Stomach (tissue), 4 donors: ENCODE data around the gene GEMIN5.

Experiments
- POLR2A ChIP-seq, 4 donors: fragments of 450-650 bp; IDR thresholded peaks; one replicate each; pipeline ENCODE4 v1.6.1; 2016; ENCODE audit warnings: antibody characterized with exemption in 4 of 4, control low read depth in 2 of 4, mild to moderate bottlenecking in 1 of 4, moderate library complexity in 1 of 4
- POLR2AphosphoS5 ChIP-seq, 3 donors: sonication (generic); formaldehyde crosslinking; IDR thresholded peaks; one replicate each; pipeline ENCODE4 v1.6.1; 2016; ENCODE audit warnings: antibody characterized with exemption in 3 of 3
- TF ChIP-seq, protein P1 (sequence below), 7 experiments: fragments of 450-650 bp in 4 of 7; fragments of 200-600 bp in 3 of 7; sonication (generic) in 3 of 7; IDR thresholded peaks; one replicate each; pipeline ENCODE4 v1.5.1; 2016 to 2019; ENCODE audit warnings: antibody characterized with exemption in 7 of 7, control low read depth in 2 of 7, mild to moderate bottlenecking in 1 of 7

DNA sequence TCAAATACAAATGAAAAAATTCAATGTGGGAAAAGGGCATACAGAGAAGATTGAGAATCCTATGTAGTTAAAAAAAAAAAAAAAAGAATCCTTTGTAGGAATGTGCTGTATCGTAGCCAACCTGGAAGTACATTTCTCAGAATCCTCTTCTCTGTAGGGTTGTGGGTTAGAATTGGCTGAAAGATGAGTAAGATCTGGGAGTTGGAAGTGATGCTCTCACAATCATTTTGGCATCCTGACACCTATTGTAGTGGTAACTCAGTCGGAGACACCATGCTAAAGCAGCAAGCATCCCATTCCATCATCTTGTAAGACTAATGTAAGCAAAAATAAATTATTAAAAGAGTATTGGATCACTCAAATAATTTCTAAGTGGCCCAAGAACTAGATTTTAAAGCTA lies 33.5 kb upstream of the GEMIN5 start:
- TF ChIP-seq, protein P1, sequence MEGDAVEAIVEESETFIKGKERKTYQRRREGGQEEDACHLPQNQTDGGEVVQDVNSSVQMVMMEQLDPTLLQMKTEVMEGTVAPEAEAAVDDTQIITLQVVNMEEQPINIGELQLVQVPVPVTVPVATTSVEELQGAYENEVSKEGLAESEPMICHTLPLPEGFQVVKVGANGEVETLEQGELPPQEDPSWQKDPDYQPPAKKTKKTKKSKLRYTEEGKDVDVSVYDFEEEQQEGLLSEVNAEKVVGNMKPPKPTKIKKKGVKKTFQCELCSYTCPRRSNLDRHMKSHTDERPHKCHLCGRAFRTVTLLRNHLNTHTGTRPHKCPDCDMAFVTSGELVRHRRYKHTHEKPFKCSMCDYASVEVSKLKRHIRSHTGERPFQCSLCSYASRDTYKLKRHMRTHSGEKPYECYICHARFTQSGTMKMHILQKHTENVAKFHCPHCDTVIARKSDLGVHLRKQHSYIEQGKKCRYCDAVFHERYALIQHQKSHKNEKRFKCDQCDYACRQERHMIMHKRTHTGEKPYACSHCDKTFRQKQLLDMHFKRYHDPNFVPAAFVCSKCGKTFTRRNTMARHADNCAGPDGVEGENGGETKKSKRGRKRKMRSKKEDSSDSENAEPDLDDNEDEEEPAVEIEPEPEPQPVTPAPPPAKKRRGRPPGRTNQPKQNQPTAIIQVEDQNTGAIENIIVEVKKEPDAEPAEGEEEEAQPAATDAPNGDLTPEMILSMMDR (IDR thresholded peaks at IDR 0.05): no peak
- TF ChIP-seq POLR2A (IDR thresholded peaks at IDR 0.05): no peak
- no peak for TF ChIP-seq POLR2AphosphoS5 (IDR thresholded peaks at IDR 0.05)
